Cardiac fibroblast (primary cell): ENCODE results near the gene TMEM200A.

Experiments
- DNase-seq, 2 donors: peaks; one replicate each; pipeline versions ENCODE4 v3.0.0 to v3.0.0-alpha.2; 2010; ENCODE audit warnings: low read depth in 2 of 2
- H3K4me3 ChIP-seq, 2 donors: replicated peaks in 1 of 2; 1 replicate in 1 of 2; 2 replicates in 1 of 2; pipeline ENCODE4 v1.5.1; 2011; ENCODE audit warnings: low read depth in 2 of 2, low read length in 2 of 2, mild to moderate bottlenecking in 2 of 2, moderate library complexity in 1 of 2
- TF ChIP-seq, protein P1 (sequence below): IDR thresholded peaks from one replicate; pipeline ENCODE4 v1.5.1; 2011; ENCODE audit warnings: low read depth, mild to moderate bottlenecking, low read length, inconsistent platforms

Gene TMEM200A

GRCh38 chr6:130447374-130447773 lies 81.6 kb downstream of the TMEM200A start:
- no peak overlapping the region for H3K4me3 ChIP-seq
- no peak for DNase-seq
- TF ChIP-seq, protein P1, sequence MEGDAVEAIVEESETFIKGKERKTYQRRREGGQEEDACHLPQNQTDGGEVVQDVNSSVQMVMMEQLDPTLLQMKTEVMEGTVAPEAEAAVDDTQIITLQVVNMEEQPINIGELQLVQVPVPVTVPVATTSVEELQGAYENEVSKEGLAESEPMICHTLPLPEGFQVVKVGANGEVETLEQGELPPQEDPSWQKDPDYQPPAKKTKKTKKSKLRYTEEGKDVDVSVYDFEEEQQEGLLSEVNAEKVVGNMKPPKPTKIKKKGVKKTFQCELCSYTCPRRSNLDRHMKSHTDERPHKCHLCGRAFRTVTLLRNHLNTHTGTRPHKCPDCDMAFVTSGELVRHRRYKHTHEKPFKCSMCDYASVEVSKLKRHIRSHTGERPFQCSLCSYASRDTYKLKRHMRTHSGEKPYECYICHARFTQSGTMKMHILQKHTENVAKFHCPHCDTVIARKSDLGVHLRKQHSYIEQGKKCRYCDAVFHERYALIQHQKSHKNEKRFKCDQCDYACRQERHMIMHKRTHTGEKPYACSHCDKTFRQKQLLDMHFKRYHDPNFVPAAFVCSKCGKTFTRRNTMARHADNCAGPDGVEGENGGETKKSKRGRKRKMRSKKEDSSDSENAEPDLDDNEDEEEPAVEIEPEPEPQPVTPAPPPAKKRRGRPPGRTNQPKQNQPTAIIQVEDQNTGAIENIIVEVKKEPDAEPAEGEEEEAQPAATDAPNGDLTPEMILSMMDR, result no peak

- TF ChIP-seq, protein P1, result no peak
- no peak overlapping the region for H3K4me3 ChIP-seq
- no peak for DNase-seq
These were observed 86.5 kb downstream of the TMEM200A start for GRCh38 chr6:130452336-130452735.

DNA sequence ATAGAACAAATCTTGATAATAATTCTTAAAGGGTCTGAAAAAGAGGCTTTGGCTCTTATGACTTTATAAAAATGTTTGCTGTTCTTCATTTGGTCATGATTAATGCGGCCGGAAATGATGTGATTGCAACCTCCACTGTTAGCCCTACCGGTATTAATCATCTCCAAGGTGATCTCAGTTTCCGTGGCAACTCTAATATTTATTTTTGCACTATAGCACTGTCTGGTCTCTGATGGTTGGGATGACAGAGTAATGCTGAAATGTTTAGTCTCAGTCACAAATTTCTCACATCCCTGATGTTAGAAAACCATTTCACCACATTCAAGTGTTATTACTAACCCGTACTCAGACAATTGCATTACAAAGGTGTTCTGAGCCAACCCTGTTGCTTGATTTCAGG lies 87.4 kb downstream of the TMEM200A start:
- peak; percentile 31 to 82 for DNase-seq
- H3K4me3 ChIP-seq, result no peak overlapping the region
- TF ChIP-seq, protein P1, result no peak

DNA sequence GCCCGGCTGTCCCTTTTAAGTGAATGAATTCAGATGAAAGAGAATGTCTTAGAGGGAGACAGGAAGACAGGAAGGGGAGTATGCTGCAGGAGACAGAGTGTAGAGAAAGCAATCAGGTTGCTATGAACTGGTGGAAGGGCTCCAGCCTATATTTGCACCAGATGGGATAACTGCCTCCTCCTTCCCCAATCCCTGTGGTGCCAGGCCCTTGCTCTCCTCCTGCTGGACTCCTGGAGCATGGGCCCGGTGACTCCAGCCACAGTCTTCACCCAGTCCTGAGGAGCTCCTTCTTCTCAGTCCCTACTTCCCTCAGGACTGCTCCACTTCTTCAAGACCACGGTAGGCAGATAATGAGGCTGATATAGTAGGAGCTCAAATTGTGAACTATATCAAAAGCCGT lies 91.8 kb downstream of the TMEM200A start:
- no peak overlapping the region for H3K4me3 ChIP-seq
- DNase-seq, result no peak
- TF ChIP-seq, protein P1, result peak; percentile 3

- TF ChIP-seq, protein P1, result no peak
- no peak overlapping the region for H3K4me3 ChIP-seq
- no peak for DNase-seq
These were observed 93.5 kb downstream of the TMEM200A start for GRCh38 chr6:130459316-130459715.

GRCh38 chr6:130460934-130461333 lies 95.1 kb downstream of the TMEM200A start:
- no peak for DNase-seq
- no peak overlapping the region for H3K4me3 ChIP-seq
- TF ChIP-seq, protein P1, result no peak

GRCh38 chr6:130466052-130466747 lies 100.4 kb downstream of the TMEM200A start:
- TF ChIP-seq, protein P1, result no peak
- peak in 1 of 2 donors; percentile 51 for DNase-seq
- no peak overlapping the region for H3K4me3 ChIP-seq
